ENCODE measurements around the gene ZEB2. TPM values are rescaled to one million over a fixed set of nuclear protein-coding genes. Genes with fewer than 3 reads are reported as not detected.

The ZEB2 gene
- total and polyA plus RNA-seq, 2 of the 8 experiments (the other 6 are each of a cell fraction or from before 2014, with no cell fraction given), result 0.38 TPM; not detected in 1

DNA sequence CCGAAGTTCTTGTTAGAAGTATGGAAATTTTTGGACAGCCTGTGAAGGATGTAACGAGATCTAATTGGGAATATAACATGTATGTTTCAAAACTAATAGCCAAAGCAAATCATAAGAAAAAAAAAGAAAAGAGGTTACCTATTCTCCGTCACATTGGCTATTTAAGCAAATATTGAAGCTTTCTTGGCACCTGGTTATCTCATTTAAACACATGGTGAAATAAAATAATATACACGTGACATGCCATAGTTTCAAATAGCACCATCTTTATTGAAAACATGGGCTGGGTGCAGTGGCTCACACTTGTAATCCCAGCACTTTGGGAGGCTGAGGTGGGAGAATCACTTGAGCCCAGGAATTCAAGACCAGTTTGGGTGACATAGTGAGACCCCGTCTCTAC, 56.7 kb downstream of the ZEB2 start (continued):
- TF ChIP-seq POLR2A (IDR thresholded peaks at IDR 0.05; ENCODE audit: control extremely low read depth in 1 of 2, low read depth in 2 of 2, low read length in 2 of 2) (no peak), SIX5 (IDR thresholded peaks at IDR 0.05; ENCODE audit: low read depth, low read length) (no peak), NANOG (IDR thresholded peaks at IDR 0.05; ENCODE audit: insufficient read depth, low read depth, low read length, poor library complexity, severe bottlenecking) (no peak), JUN (IDR thresholded peaks at IDR 0.05; ENCODE audit: low read depth, low read length) (no peak), HDAC2 (IDR thresholded peaks at IDR 0.05; ENCODE audit: borderline replicate concordance in 1 of 2, low read depth in 2 of 2, low read length in 2 of 2) (no peak), BACH1 (IDR thresholded peaks at IDR 0.05; ENCODE audit: low read length) (no peak), GABPA (IDR thresholded peaks at IDR 0.05; ENCODE audit: borderline replicate concordance, insufficient read depth, low read length) (no peak)
